Spinal cord (tissue), 10 donors: ENCODE results near the gene NF1. TPM values are rescaled to one million over a fixed set of nuclear protein-coding genes. Genes with fewer than 3 reads are reported as not detected.

Source experiments
- DNase-seq, 6 donors: peaks; one replicate each; pipeline versions ENCODE4 v3.0.0 to v3.0.0-alpha.2; 2013 to 2015; ENCODE audit warnings: low spot score in 6 of 6, low read depth in 4 of 6
- H3K27ac ChIP-seq: one replicate; pipeline ENCODE4 v1.5.1; 2013; ENCODE audit warnings: low read depth, low read length, control low read depth
- H3K27me3 ChIP-seq: one replicate; pipeline ENCODE4 v1.6.1; 2013; ENCODE audit warnings: low read length; ENCODE audit not compliant: control insufficient read depth, insufficient read depth
- H3K36me3 ChIP-seq: one replicate; pipeline ENCODE4 v1.6.1; 2013; ENCODE audit warnings: low read length; ENCODE audit not compliant: control insufficient read depth, insufficient read depth
- H3K4me1 ChIP-seq: one replicate; pipeline ENCODE4 v1.6.1; 2013; ENCODE audit warnings: low read length; ENCODE audit not compliant: control insufficient read depth, insufficient read depth
- H3K4me3 ChIP-seq: one replicate; pipeline ENCODE4 v1.5.1; 2013; ENCODE audit warnings: low read depth, low read length, control low read depth
- H3K9me3 ChIP-seq: one replicate; pipeline ENCODE4 v1.6.1; 2013; ENCODE audit warnings: low read length; ENCODE audit not compliant: control insufficient read depth, insufficient read depth
- WGBS: methylation state at CpG from one replicate; pipeline ENCODE4 v1.1.5; 2013; ENCODE audit warnings: missing lambda C conversion rate; ENCODE audit not compliant: insufficient coverage; 5-methylcytosine and 5-hydroxymethylcytosine counted together
- polyA plus RNA-seq, 2 donors: library from polyadenylated mRNA; unstranded; fragments of 120-200 nt; gene quantifications; one replicate each; pipeline ENCODE4 v1.2.1, GENCODE V29; 2013; ENCODE audit not compliant: insufficient read length in 2 of 2
- small RNA-seq: library from RNA; depleted of rRNA; stranded (forward); fragments of <200 nt; gene quantifications from one replicate; pipeline ENCODE3, GENCODE V24; 2014; ENCODE audit warnings: low replicate concordance
- total RNA-seq, 2 donors: library from RNA; depleted of rRNA in 1 of 2; stranded (reverse); fragments of 120-200 nt in 1 of 2; fragments of >200 nt in 1 of 2; gene quantifications; one replicate each; pipeline versions ENCODE4 v1.2.3 to v1.2.4, GENCODE V29; 2013 to 2014
- donor health status: healthy.

Gene NF1
- total and polyA plus RNA-seq, 4 donors = 41.1 to 140 (median 54.9) TPM

- no peak overlapping the region for H3K27ac ChIP-seq
- WGBS = 33% methylated on average over 1 of the region's 6 CpGs
- no peaks in the 10 kb centered on the region for H3K27me3 ChIP-seq
- no peak for DNase-seq
- no peaks in the 10 kb centered on the region for H3K9me3 ChIP-seq
- H3K4me3 ChIP-seq = no peak overlapping the region
- H3K4me1 ChIP-seq = peaks cover 33% of the 10 kb centered on the region
- peaks cover 6% of the 10 kb centered on the region for H3K36me3 ChIP-seq
Measured at GRCh38 chr17:31418773-31419350, 324.1 kb downstream of the NF1 start.

DNA sequence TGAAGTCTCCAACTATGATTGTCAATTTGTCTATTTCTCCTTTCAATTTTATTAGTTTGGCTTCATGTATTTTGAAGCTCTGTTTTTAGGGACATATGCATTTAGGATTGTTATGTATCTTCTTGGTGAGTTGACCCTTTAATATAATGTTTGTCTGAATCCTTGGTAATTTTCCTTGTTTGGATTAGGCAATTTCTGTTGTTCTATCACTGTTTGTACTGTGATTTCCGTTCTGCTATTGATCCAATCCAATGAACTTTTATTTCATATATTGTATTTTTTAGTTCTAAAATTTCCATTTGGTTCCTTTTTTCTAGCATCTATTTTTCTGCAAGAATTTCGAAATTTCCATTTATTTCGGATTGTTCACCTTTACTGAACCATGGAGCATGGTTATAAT is 327.7 kb downstream of the NF1 start:
- peaks cover 4% of the 10 kb centered on the region for H3K36me3 ChIP-seq
- H3K9me3 ChIP-seq = no peaks in the 10 kb centered on the region
- H3K27me3 ChIP-seq = no peaks in the 10 kb centered on the region
- WGBS = no CpG with 5 or more reads among the region's 3 CpGs
- H3K27ac ChIP-seq = no peak overlapping the region
- no peak overlapping the region for H3K4me3 ChIP-seq
- H3K4me1 ChIP-seq = peaks cover 13% of the 10 kb centered on the region
- DNase-seq = no peak

GRCh38 chr17:31424944-31425281 is 330.1 kb downstream of the NF1 start:
- no peak for DNase-seq
- Histone ChIP-seq H3K27ac (no peak overlapping the region), H3K4me1 (peaks cover 21% of the 10 kb centered on the region), H3K9me3 (no peaks in the 10 kb centered on the region), H3K27me3 (no peaks in the 10 kb centered on the region), H3K4me3 (no peak overlapping the region), H3K36me3 (peaks cover 7% of the 10 kb centered on the region)
- WGBS = 23% methylated on average over 3 of the region's 5 CpGs

- DNase-seq = peak in 3 of 6 donors; percentile 7 to 85 (median 37)
- H3K9me3 ChIP-seq = no peaks in the 10 kb centered on the region
- H3K4me1 ChIP-seq = peaks cover 21% of the 10 kb centered on the region
- H3K4me3 ChIP-seq = no peak overlapping the region
- WGBS = 26% methylated on average over 17 of the region's 17 CpGs
- peaks cover 7% of the 10 kb centered on the region for H3K36me3 ChIP-seq
- H3K27me3 ChIP-seq = no peaks in the 10 kb centered on the region
- no peak overlapping the region for H3K27ac ChIP-seq
Measured at GRCh38 chr17:31425282-31426040, 330.7 kb downstream of the NF1 start.

Small RNA genes lying within 50 kb of the gene (small RNA-seq; reads per million reads assigned to genes)
- gene MIR4733 = 0.14 reads per million

Other genes starting within 250 kb of the NF1 start
- gene TEFM, start 188.7 kb upstream of the NF1 start, total RNA-seq = 10 to 100 TPM; 18.6 to 22.2 TPM
- 10 to 100 TPM; 13.4 to 18.1 TPM for gene TEFM, start 188.7 kb upstream of the NF1 start, polyA plus RNA-seq
- 10 to 100 TPM; 12.0 to 15.8 TPM for gene ADAP2, start 173.0 kb upstream of the NF1 start, total RNA-seq
- 1 to 10 TPM; 8.2 to 8.4 TPM for gene ADAP2, start 173.0 kb upstream of the NF1 start, polyA plus RNA-seq
- gene RNF135, start 123.9 kb upstream of the NF1 start, total RNA-seq = 10 to 100 TPM in 1 of 2 donors, 1 to 10 TPM in 1; 6.6 to 15.6 TPM
- 10 to 100 TPM in 1 of 2 donors, 1 to 10 TPM in 1; 7.9 to 10.2 TPM for gene RNF135, start 123.9 kb upstream of the NF1 start, polyA plus RNA-seq
- gene OMG, start 202.3 kb downstream of the NF1 start, total RNA-seq = 10 to 100 TPM; 29.9 to 62.6 TPM
- gene OMG, start 202.3 kb downstream of the NF1 start, polyA plus RNA-seq = 10 to 100 TPM; 74.4 to 89.9 TPM
- gene EVI2B, start 219.1 kb downstream of the NF1 start, total RNA-seq = 1 to 10 TPM; 2.0 to 6.3 TPM
- gene EVI2B, start 219.1 kb downstream of the NF1 start, polyA plus RNA-seq = 1 to 10 TPM; 4.5 to 8.1 TPM
- 10 to 100 TPM; 20.4 to 58.7 TPM for gene EVI2A, start 226.6 kb downstream of the NF1 start, total RNA-seq
- 10 to 100 TPM; 28.0 to 41.1 TPM for gene EVI2A, start 226.6 kb downstream of the NF1 start, polyA plus RNA-seq